MM.1S (cell line): ENCODE data around the gene CCR9.

Source experiments
- DNase-seq: peaks from one replicate; pipeline ENCODE4 v3.0.0-alpha.2; 2015
- H2AFZ ChIP-seq: fragments of 300-600 bp; sonication (generic); 2 replicates; pipeline ENCODE4 v1.6.0; 2016; ENCODE audit warnings: antibody characterized with exemption, low read length
- H3F3A ChIP-seq: fragments of 300-600 bp; sonication (generic); 2 replicates; pipeline ENCODE4 v1.6.1; 2016; ENCODE audit warnings: mild to moderate bottlenecking, antibody characterized with exemption, low read length, moderate library complexity, mixed read lengths; ENCODE audit not compliant: insufficient read depth
- H3K27ac ChIP-seq: fragments of 300-600 bp; sonication (generic); 2 replicates; pipeline ENCODE4 v1.5.1; 2016; ENCODE audit warnings: mild to moderate bottlenecking, low read length
- H3K27me3 ChIP-seq: fragments of 300-600 bp; sonication (generic); replicated peaks from 2 replicates; pipeline ENCODE4 v1.6.0; 2016; ENCODE audit warnings: low read length; ENCODE audit not compliant: insufficient read depth
- H3K36me3 ChIP-seq: fragments of 300-600 bp; sonication (generic); replicated peaks from 2 replicates; pipeline ENCODE4 v1.6.1; 2016; ENCODE audit warnings: mild to moderate bottlenecking, low read length, mixed read lengths; ENCODE audit not compliant: insufficient read depth
- H3K4me1 ChIP-seq: fragments of 300-600 bp; sonication (generic); 2 replicates; pipeline ENCODE4 v1.6.1; 2016; ENCODE audit warnings: low read length, mixed read lengths
- H3K4me2 ChIP-seq: fragments of 300-600 bp; sonication (generic); 2 replicates; pipeline ENCODE4 v1.6.0; 2016; ENCODE audit warnings: low read depth, low read length
- H3K4me3 ChIP-seq: fragments of 300-600 bp; sonication (generic); 2 replicates; pipeline ENCODE4 v1.5.1; 2016; ENCODE audit warnings: low read length, mixed read lengths
- H3K79me2 ChIP-seq: fragments of 300-600 bp; sonication (generic); 2 replicates; pipeline ENCODE4 v1.6.1; 2016; ENCODE audit warnings: mixed run types, low read length, mixed read lengths
- H3K9ac ChIP-seq: fragments of 300-600 bp; sonication (generic); 2 replicates; pipeline ENCODE4 v1.6.1; 2016; ENCODE audit warnings: low read length, mixed read lengths
- H3K9me2 ChIP-seq: fragments of 300-600 bp; sonication (generic); replicated peaks from 2 replicates; pipeline ENCODE4 v1.6.1; 2016; ENCODE audit warnings: mild to moderate bottlenecking, low read length, mixed read lengths; ENCODE audit not compliant: insufficient read depth
- H3K9me3 ChIP-seq: fragments of 300-600 bp; sonication (generic); replicated peaks from 2 replicates; pipeline ENCODE4 v1.6.1; 2016; ENCODE audit warnings: mild to moderate bottlenecking, low read length, mixed read lengths; ENCODE audit not compliant: insufficient read depth
- H4K20me1 ChIP-seq: fragments of 300-600 bp; sonication (generic); 2 replicates; pipeline ENCODE4 v1.6.1; 2016; ENCODE audit warnings: mild to moderate bottlenecking, low read length, moderate library complexity, mixed read lengths; ENCODE audit not compliant: insufficient read depth
- CTCF ChIP-seq: fragments of 300-600 bp; sonication (generic); IDR thresholded peaks from 2 replicates; pipeline ENCODE4 v1.5.1; 2016; ENCODE audit warnings: antibody characterized with exemption, low read length, mixed read lengths
- EZH2 ChIP-seq: fragments of 300-600 bp; sonication (generic); optimal IDR thresholded peaks from 2 replicates; pipeline ENCODE3; 2017; ENCODE audit warnings: low read depth, mild to moderate bottlenecking, antibody characterized with exemption, low read length, mixed read lengths
- EZH2phosphoT487 ChIP-seq: fragments of 300-600 bp; sonication (generic); IDR thresholded peaks from 2 replicates; pipeline ENCODE4 v1.6.1; 2018; ENCODE audit warnings: antibody characterized with exemption, low read length

CCR9 gene

GRCh38 chr3:45948881-45949280, 62.5 kb downstream of the CCR9 start:
- Histone ChIP-seq H3K4me3 (no peak overlapping the region), H3K4me2 (no peak overlapping the region), H3K27ac (no peak overlapping the region), H3K9me2 (no peaks in the 10 kb centered on the region), H3K4me1 (no peaks in the 10 kb centered on the region), H3K9me3 (no peaks in the 10 kb centered on the region), H3K36me3 (no peaks in the 10 kb centered on the region), H3K9ac (no peak overlapping the region), H3K79me2 (no peaks in the 10 kb centered on the region), H3K27me3 (no peaks in the 10 kb centered on the region), H2AFZ (no peak overlapping the region), H4K20me1 (no peaks in the 10 kb centered on the region; the same call in 1 of the 2 replicates), H3F3A (no peaks in the 10 kb centered on the region)
- TF ChIP-seq EZH2 (no peak), EZH2phosphoT487 (no peak), CTCF (no peak)
- no peak for DNase-seq

- Histone ChIP-seq H3K9me3 (no peaks in the 10 kb centered on the region), H3K79me2 (no peaks in the 10 kb centered on the region), H3K4me2 (no peak overlapping the region), H2AFZ (no peak overlapping the region), H3K9me2 (no peaks in the 10 kb centered on the region), H3F3A (no peaks in the 10 kb centered on the region), H3K27ac (no peak overlapping the region), H3K36me3 (no peaks in the 10 kb centered on the region), H3K27me3 (no peaks in the 10 kb centered on the region), H4K20me1 (no peaks in the 10 kb centered on the region; the same call in 1 of the 2 replicates), H3K4me3 (no peak overlapping the region), H3K9ac (no peak overlapping the region), H3K4me1 (no peaks in the 10 kb centered on the region)
- TF ChIP-seq EZH2phosphoT487, result no peak
- no peak for TF ChIP-seq CTCF
- TF ChIP-seq EZH2, result no peak
- no peak for DNase-seq
Measured at GRCh38 chr3:45949432-45949831, 63.1 kb downstream of the CCR9 start.

GRCh38 chr3:45950131-45950530, 63.8 kb downstream of the CCR9 start:
- TF ChIP-seq CTCF (no peak), EZH2phosphoT487 (no peak), EZH2 (no peak)
- DNase-seq, result no peak
- Histone ChIP-seq H3K27me3 (no peaks in the 10 kb centered on the region), H3K36me3 (no peaks in the 10 kb centered on the region), H3K4me1 (no peaks in the 10 kb centered on the region), H2AFZ (no peak overlapping the region), H3K4me2 (no peak overlapping the region), H4K20me1 (no peaks in the 10 kb centered on the region; the same call in 1 of the 2 replicates), H3K4me3 (no peak overlapping the region), H3K27ac (no peak overlapping the region), H3F3A (no peaks in the 10 kb centered on the region), H3K9me3 (no peaks in the 10 kb centered on the region), H3K9ac (no peak overlapping the region), H3K9me2 (no peaks in the 10 kb centered on the region), H3K79me2 (no peaks in the 10 kb centered on the region)
